ENCODE results near the gene ANKS1B.
"Not testable (repeated sequence)": the region's sequence is repeated elsewhere in the genome, so short reads cannot be mapped to it uniquely, and the experiment has no call there.

ANKS1B gene

GRCh38 chr12:99034201-99034600 lies 950.5 kb downstream of the ANKS1B start:
- CTCF ChIA-PET; DNase-seq; H3K4me1 ChIP-seq (ENCODE audit: control extremely low read depth in 1 of 4, control insufficient read depth in 4 of 4, insufficient read depth in 4 of 4, low read length in 3 of 4); POLR2A ChIA-PET; H3K36me3 ChIP-seq (ENCODE audit: control insufficient read depth in 4 of 4, insufficient read depth in 4 of 4, low read length in 3 of 4); H3K27ac ChIP-seq (ENCODE audit: insufficient read depth in 1 of 2, low read depth in 1 of 2, low read length in 2 of 2, poor library complexity in 1 of 2, severe bottlenecking in 2 of 2); H3K27me3 ChIP-seq (replicated peaks in 2 of 5; ENCODE audit: control insufficient read depth in 4 of 5, insufficient read depth in 5 of 5, low read length in 4 of 5); H3K9me3 ChIP-seq (ENCODE audit: control extremely low read depth in 1 of 5, control insufficient read depth in 4 of 5, insufficient read depth in 2 of 5, low read depth in 1 of 5, low read length in 4 of 5); H3K4me3 ChIP-seq (ENCODE audit: control insufficient read depth in 1 of 7, extremely low read depth in 1 of 7, insufficient read depth in 4 of 7, low read depth in 2 of 7, low read length in 6 of 7): not testable (repeated sequence)
- 100% methylated on average over 4 of the region's 4 CpGs for WGBS (ENCODE audit: insufficient coverage)

GRCh38 chr12:99029511-99030271 lies 955.0 kb downstream of the ANKS1B start:
- Histone ChIP-seq H3K9me3 (ENCODE audit: control extremely low read depth in 1 of 5, control insufficient read depth in 4 of 5, insufficient read depth in 2 of 5, low read depth in 1 of 5, low read length in 4 of 5) (no peaks in the 10 kb centered on the region), H3K4me1 (ENCODE audit: control extremely low read depth in 1 of 4, control insufficient read depth in 4 of 4, insufficient read depth in 4 of 4, low read length in 3 of 4) (no peaks in the 10 kb centered on the region), H3K27ac (ENCODE audit: insufficient read depth in 1 of 2, low read depth in 1 of 2, low read length in 2 of 2, poor library complexity in 1 of 2, severe bottlenecking in 2 of 2) (no peak overlapping the region), H3K4me3 (ENCODE audit: control insufficient read depth in 1 of 7, extremely low read depth in 1 of 7, insufficient read depth in 4 of 7, low read depth in 2 of 7, low read length in 6 of 7) (no peak overlapping the region), H3K36me3 (ENCODE audit: control insufficient read depth in 4 of 4, insufficient read depth in 4 of 4, low read length in 3 of 4) (no peaks in the 10 kb centered on the region), H3K27me3 (replicated peaks in 2 of 5; ENCODE audit: control insufficient read depth in 4 of 5, insufficient read depth in 5 of 5, low read length in 4 of 5) (peaks cover 0 to 3% (median 0%) of the 10 kb centered on the region in 5 experiments)
- 68% methylated on average over 3 of the region's 5 CpGs for WGBS (ENCODE audit: insufficient coverage)
- POLR2A ChIA-PET, result no interaction called here
- CTCF ChIA-PET, result interaction anchor here (1.2 to 1.9 kb wide), 2 partner anchors 14 to 19 kb away, joined by 3 to 4 read pairs; no protein-coding TSS in a partner anchor
- no peak for DNase-seq

GRCh38 chr12:99027461-99027860 lies 957.3 kb downstream of the ANKS1B start:
- H3K4me3 ChIP-seq (ENCODE audit: control insufficient read depth in 1 of 7, extremely low read depth in 1 of 7, insufficient read depth in 4 of 7, low read depth in 2 of 7, low read length in 6 of 7), result no peak overlapping the region
- WGBS (ENCODE audit: insufficient coverage), result 78% methylated on average over 1 of the region's 2 CpGs
- no peaks in the 10 kb centered on the region for H3K36me3 ChIP-seq (ENCODE audit: control insufficient read depth in 4 of 4, insufficient read depth in 4 of 4, low read length in 3 of 4)
- no peak for DNase-seq
- peaks cover 0 to 3% (median 0%) of the 10 kb centered on the region in 5 experiments for H3K27me3 ChIP-seq (replicated peaks in 2 of 5; ENCODE audit: control insufficient read depth in 4 of 5, insufficient read depth in 5 of 5, low read length in 4 of 5)
- H3K27ac ChIP-seq (ENCODE audit: insufficient read depth in 1 of 2, low read depth in 1 of 2, low read length in 2 of 2, poor library complexity in 1 of 2, severe bottlenecking in 2 of 2), result no peak overlapping the region
- POLR2A ChIA-PET, result no interaction called here
- H3K4me1 ChIP-seq (ENCODE audit: control extremely low read depth in 1 of 4, control insufficient read depth in 4 of 4, insufficient read depth in 4 of 4, low read length in 3 of 4), result no peaks in the 10 kb centered on the region
- CTCF ChIA-PET, result interaction anchor here (1.9 kb wide), 1 partner anchor 16 kb away, joined by 4 read pairs; no protein-coding TSS in a partner anchor
- H3K9me3 ChIP-seq (ENCODE audit: control extremely low read depth in 1 of 5, control insufficient read depth in 4 of 5, insufficient read depth in 2 of 5, low read depth in 1 of 5, low read length in 4 of 5), result no peaks in the 10 kb centered on the region

- no CpG with 5 or more reads among the region's 2 CpGs for WGBS (ENCODE audit: insufficient coverage)
- no peak for DNase-seq
- Histone ChIP-seq H3K4me3 (ENCODE audit: control insufficient read depth in 1 of 7, extremely low read depth in 1 of 7, insufficient read depth in 4 of 7, low read depth in 2 of 7, low read length in 6 of 7) (no peak overlapping the region), H3K27me3 (replicated peaks in 2 of 5; ENCODE audit: control insufficient read depth in 4 of 5, insufficient read depth in 5 of 5, low read length in 4 of 5) (peaks cover 0 to 3% (median 0%) of the 10 kb centered on the region in 5 experiments), H3K36me3 (ENCODE audit: control insufficient read depth in 4 of 4, insufficient read depth in 4 of 4, low read length in 3 of 4) (no peaks in the 10 kb centered on the region), H3K9me3 (ENCODE audit: control extremely low read depth in 1 of 5, control insufficient read depth in 4 of 5, insufficient read depth in 2 of 5, low read depth in 1 of 5, low read length in 4 of 5) (no peaks in the 10 kb centered on the region), H3K27ac (ENCODE audit: insufficient read depth in 1 of 2, low read depth in 1 of 2, low read length in 2 of 2, poor library complexity in 1 of 2, severe bottlenecking in 2 of 2) (no peak overlapping the region), H3K4me1 (ENCODE audit: control extremely low read depth in 1 of 4, control insufficient read depth in 4 of 4, insufficient read depth in 4 of 4, low read length in 3 of 4) (no peaks in the 10 kb centered on the region)
- ChIA-PET CTCF (no interaction called here), POLR2A (no interaction called here)
Observed at GRCh38 chr12:99027055-99027393, 957.7 kb downstream of the ANKS1B start.

- Histone ChIP-seq H3K27ac (ENCODE audit: insufficient read depth in 1 of 2, low read depth in 1 of 2, low read length in 2 of 2, poor library complexity in 1 of 2, severe bottlenecking in 2 of 2) (no peak overlapping the region), H3K9me3 (ENCODE audit: control extremely low read depth in 1 of 5, control insufficient read depth in 4 of 5, insufficient read depth in 2 of 5, low read depth in 1 of 5, low read length in 4 of 5) (no peaks in the 10 kb centered on the region), H3K4me1 (ENCODE audit: control extremely low read depth in 1 of 4, control insufficient read depth in 4 of 4, insufficient read depth in 4 of 4, low read length in 3 of 4) (no peaks in the 10 kb centered on the region), H3K4me3 (ENCODE audit: control insufficient read depth in 1 of 7, extremely low read depth in 1 of 7, insufficient read depth in 4 of 7, low read depth in 2 of 7, low read length in 6 of 7) (no peak overlapping the region), H3K36me3 (ENCODE audit: control insufficient read depth in 4 of 4, insufficient read depth in 4 of 4, low read length in 3 of 4) (no peaks in the 10 kb centered on the region), H3K27me3 (replicated peaks in 2 of 5; ENCODE audit: control insufficient read depth in 4 of 5, insufficient read depth in 5 of 5, low read length in 4 of 5) (peaks cover 0 to 3% (median 0%) of the 10 kb centered on the region in 5 experiments)
- 83% methylated on average over 2 of the region's 4 CpGs for WGBS (ENCODE audit: insufficient coverage)
- ChIA-PET CTCF (no interaction called here), POLR2A (no interaction called here)
- DNase-seq, result no peak
Observed at GRCh38 chr12:99026332-99027054, 958.2 kb downstream of the ANKS1B start.

GRCh38 chr12:99024870-99025269 lies 959.9 kb downstream of the ANKS1B start:
- Histone ChIP-seq H3K4me3 (ENCODE audit: control insufficient read depth in 1 of 7, extremely low read depth in 1 of 7, insufficient read depth in 4 of 7, low read depth in 2 of 7, low read length in 6 of 7) (no peak overlapping the region), H3K9me3 (ENCODE audit: control extremely low read depth in 1 of 5, control insufficient read depth in 4 of 5, insufficient read depth in 2 of 5, low read depth in 1 of 5, low read length in 4 of 5) (no peaks in the 10 kb centered on the region), H3K27me3 (replicated peaks in 2 of 5; ENCODE audit: control insufficient read depth in 4 of 5, insufficient read depth in 5 of 5, low read length in 4 of 5) (peaks cover 0 to 3% (median 0%) of the 10 kb centered on the region in 5 experiments), H3K36me3 (ENCODE audit: control insufficient read depth in 4 of 4, insufficient read depth in 4 of 4, low read length in 3 of 4) (no peaks in the 10 kb centered on the region), H3K27ac (ENCODE audit: insufficient read depth in 1 of 2, low read depth in 1 of 2, low read length in 2 of 2, poor library complexity in 1 of 2, severe bottlenecking in 2 of 2) (no peak overlapping the region), H3K4me1 (ENCODE audit: control extremely low read depth in 1 of 4, control insufficient read depth in 4 of 4, insufficient read depth in 4 of 4, low read length in 3 of 4) (no peaks in the 10 kb centered on the region)
- ChIA-PET CTCF (no interaction called here), POLR2A (interaction anchor here (0.6 kb wide), 1 partner anchor 98 kb away, joined by 3 read pairs; no protein-coding TSS in a partner anchor)
- DNase-seq, result no peak
- 65% methylated on average over 2 of the region's 4 CpGs for WGBS (ENCODE audit: insufficient coverage)

GRCh38 chr12:99024191-99024590 lies 960.5 kb downstream of the ANKS1B start:
- ChIA-PET POLR2A (no interaction called here), CTCF (no interaction called here)
- DNase-seq, result no peak
- H3K27me3 ChIP-seq (replicated peaks in 2 of 5; ENCODE audit: control insufficient read depth in 4 of 5, insufficient read depth in 5 of 5, low read length in 4 of 5), result peaks cover 0 to 3% (median 0%) of the 10 kb centered on the region in 5 experiments
- no peaks in the 10 kb centered on the region for H3K9me3 ChIP-seq (ENCODE audit: control extremely low read depth in 1 of 5, control insufficient read depth in 4 of 5, insufficient read depth in 2 of 5, low read depth in 1 of 5, low read length in 4 of 5)
- no peak overlapping the region for H3K4me3 ChIP-seq (ENCODE audit: control insufficient read depth in 1 of 7, extremely low read depth in 1 of 7, insufficient read depth in 4 of 7, low read depth in 2 of 7, low read length in 6 of 7)
- H3K4me1 ChIP-seq (ENCODE audit: control extremely low read depth in 1 of 4, control insufficient read depth in 4 of 4, insufficient read depth in 4 of 4, low read length in 3 of 4), result no peaks in the 10 kb centered on the region
- no peaks in the 10 kb centered on the region for H3K36me3 ChIP-seq (ENCODE audit: control insufficient read depth in 4 of 4, insufficient read depth in 4 of 4, low read length in 3 of 4)
- no peak overlapping the region for H3K27ac ChIP-seq (ENCODE audit: insufficient read depth in 1 of 2, low read depth in 1 of 2, low read length in 2 of 2, poor library complexity in 1 of 2, severe bottlenecking in 2 of 2)
